Central memory CD8-positive, alpha-beta T cell (primary cell): Measurements from ENCODE around the gene PDE3A.

ENCODE experiments used
- ATAC-seq: fragments of 150-1000 bp; cut with Tn5 transposase; replicated peaks from 2 replicates; pipeline ENCODE4 v1.10.0; 2022; ENCODE audit warnings: mild to moderate bottlenecking, moderate FRiP score, moderate number of reproducible peaks; ENCODE audit not compliant: poor library complexity, severe bottlenecking; ENCODE audit errors: extremely low read depth
- DNase-seq, 2 donors: peaks; one replicate each; pipeline ENCODE4 v3.0.0; 2021; ENCODE audit warnings: low spot score in 2 of 2
- H3K27ac Mint-ChIP-seq: one replicate; pipeline ENCODE4 v1.8.0; 2022; ENCODE audit warnings: low read depth, mild to moderate bottlenecking, moderate library complexity, mixed read lengths
- H3K27me3 Mint-ChIP-seq: one replicate; pipeline ENCODE4 v1.8.0; 2022; ENCODE audit warnings: mixed read lengths
- H3K36me3 Mint-ChIP-seq: one replicate; pipeline ENCODE4 v1.8.0; 2022; ENCODE audit warnings: mild to moderate bottlenecking, moderate library complexity, mixed read lengths; ENCODE audit not compliant: insufficient read depth
- H3K4me1 Mint-ChIP-seq: one replicate; pipeline ENCODE4 v1.8.0; 2022; ENCODE audit warnings: mixed read lengths
- H3K4me3 Mint-ChIP-seq: one replicate; pipeline ENCODE4 v1.8.0; 2022; ENCODE audit warnings: mild to moderate bottlenecking, moderate library complexity, mixed read lengths
- H3K9me3 Mint-ChIP-seq: one replicate; pipeline ENCODE4 v1.8.0; 2022; ENCODE audit warnings: mixed read lengths

The PDE3A gene

DNA sequence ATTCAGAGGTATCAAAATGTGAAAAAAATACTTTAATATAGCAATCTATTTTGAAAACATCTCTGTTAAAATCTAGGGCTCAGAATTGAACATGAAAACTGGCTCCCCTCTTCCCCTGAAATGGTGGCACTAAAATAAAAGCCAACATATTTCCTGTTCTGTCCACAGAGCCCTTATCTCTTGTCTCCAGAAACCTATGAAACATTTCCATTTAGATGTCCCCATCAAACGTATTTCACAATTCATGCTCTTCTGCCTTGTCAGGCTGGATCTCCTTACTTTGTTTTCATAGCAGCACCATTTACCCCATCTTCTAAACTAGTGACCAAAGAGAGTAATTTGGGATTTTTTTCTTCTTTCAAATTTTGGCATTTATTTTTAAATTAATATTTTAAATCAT lies 42.4 kb downstream of the PDE3A start:
- no peaks in the 10 kb centered on the region for H3K4me1 Mint-ChIP-seq

GRCh38 chr12:20411345-20411744 lies 43.0 kb downstream of the PDE3A start:
- no peaks in the 10 kb centered on the region for H3K36me3 Mint-ChIP-seq
- DNase-seq: no peak
- no peaks in the 10 kb centered on the region for H3K9me3 Mint-ChIP-seq
- no peak for ATAC-seq
- H3K4me3 Mint-ChIP-seq: no peak overlapping the region
- no peaks in the 10 kb centered on the region for H3K27me3 Mint-ChIP-seq
- H3K4me1 Mint-ChIP-seq: no peaks in the 10 kb centered on the region
- H3K27ac Mint-ChIP-seq: no peak overlapping the region

More for the DNA sequence above, 42.4 kb downstream of the PDE3A start:
- H3K27me3 Mint-ChIP-seq: no peaks in the 10 kb centered on the region
- DNase-seq (no peak), ATAC-seq (no peak)
- peaks cover 3% of the 10 kb centered on the region for H3K9me3 Mint-ChIP-seq
- H3K27ac Mint-ChIP-seq: no peak overlapping the region
- no peaks in the 10 kb centered on the region for H3K36me3 Mint-ChIP-seq
- H3K4me3 Mint-ChIP-seq: no peak overlapping the region

GRCh38 chr12:20415028-20415427 lies 46.7 kb downstream of the PDE3A start:
- DNase-seq (no peak), ATAC-seq (no peak)
- Mint-ChIP-seq H3K9me3 (no peaks in the 10 kb centered on the region), H3K4me3 (no peak overlapping the region), H3K4me1 (no peaks in the 10 kb centered on the region), H3K27ac (no peak overlapping the region), H3K27me3 (no peaks in the 10 kb centered on the region), H3K36me3 (no peaks in the 10 kb centered on the region)

DNA sequence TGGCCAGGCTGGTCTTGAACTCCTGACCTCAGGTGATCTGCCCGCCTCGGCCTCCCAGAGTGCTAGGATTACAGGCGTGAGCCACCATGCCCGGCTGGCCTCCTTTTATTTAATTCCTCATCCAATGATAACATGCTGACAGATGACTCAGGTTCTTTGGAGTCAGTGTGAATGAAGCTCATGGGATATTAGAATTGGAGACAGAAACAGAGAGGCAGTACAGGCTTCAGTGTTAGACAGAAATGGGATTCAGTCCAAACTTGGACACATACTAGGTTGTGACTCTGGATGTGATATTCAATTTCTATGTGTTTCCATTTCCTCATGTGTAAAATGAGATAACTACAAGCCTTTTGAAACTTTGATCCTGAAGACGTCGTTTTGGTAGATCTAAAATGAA lies 47.3 kb downstream of the PDE3A start:
- H3K27me3 Mint-ChIP-seq: no peaks in the 10 kb centered on the region
- no peaks in the 10 kb centered on the region for H3K9me3 Mint-ChIP-seq
- H3K4me3 Mint-ChIP-seq: no peak overlapping the region
- ATAC-seq (no peak), DNase-seq (no peak)
- H3K36me3 Mint-ChIP-seq: no peaks in the 10 kb centered on the region
- H3K27ac Mint-ChIP-seq: no peak overlapping the region
- H3K4me1 Mint-ChIP-seq: no peaks in the 10 kb centered on the region

DNA sequence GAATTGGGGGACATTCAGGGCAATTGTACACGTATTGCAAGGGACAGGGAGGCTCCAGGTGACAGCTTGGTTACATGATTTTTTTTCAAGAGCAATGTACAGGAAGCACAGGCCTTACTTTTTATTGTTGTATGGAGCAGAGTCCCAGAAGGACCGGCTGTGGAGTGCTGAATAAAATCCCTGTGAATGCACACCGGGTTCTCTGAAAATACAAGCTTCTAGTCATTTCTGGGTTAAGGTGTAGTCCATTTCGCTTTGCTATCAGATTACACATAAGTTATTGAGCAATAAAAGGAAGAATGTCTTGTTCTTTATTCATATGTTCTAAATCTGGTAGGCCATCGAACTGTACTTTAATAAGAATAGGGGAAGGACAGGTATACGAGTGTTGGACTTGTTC lies 52.2 kb downstream of the PDE3A start:
- no peaks in the 10 kb centered on the region for H3K36me3 Mint-ChIP-seq
- H3K4me1 Mint-ChIP-seq: no peaks in the 10 kb centered on the region
- no peak for ATAC-seq

DNA sequence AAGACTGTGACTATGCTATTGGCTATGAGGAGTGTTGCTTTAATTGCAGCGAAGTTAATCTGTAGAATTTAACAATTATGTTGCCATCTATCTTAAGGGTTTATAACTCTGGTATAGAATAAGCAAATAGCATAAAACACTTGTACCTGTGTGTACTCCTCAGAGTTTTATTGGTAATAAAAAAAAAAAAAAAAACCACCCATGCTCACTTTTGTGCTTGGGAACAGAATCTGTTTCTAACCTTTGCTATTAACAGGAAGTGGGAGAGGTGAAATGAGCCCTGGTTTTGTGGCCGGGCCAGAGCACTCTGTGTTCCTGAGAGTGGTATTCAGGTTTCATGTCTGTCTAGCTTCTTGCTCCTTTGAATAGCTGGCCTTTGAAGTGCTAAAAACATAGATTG lies 53.1 kb downstream of the PDE3A start:
- Mint-ChIP-seq H3K9me3 (no peaks in the 10 kb centered on the region), H3K4me3 (no peak overlapping the region)

More for the DNA sequence above, 52.2 kb downstream of the PDE3A start:
- Mint-ChIP-seq H3K27ac (no peak overlapping the region), H3K27me3 (no peaks in the 10 kb centered on the region), H3K4me3 (no peak overlapping the region), H3K9me3 (no peaks in the 10 kb centered on the region)
- no peak for DNase-seq

DNA sequence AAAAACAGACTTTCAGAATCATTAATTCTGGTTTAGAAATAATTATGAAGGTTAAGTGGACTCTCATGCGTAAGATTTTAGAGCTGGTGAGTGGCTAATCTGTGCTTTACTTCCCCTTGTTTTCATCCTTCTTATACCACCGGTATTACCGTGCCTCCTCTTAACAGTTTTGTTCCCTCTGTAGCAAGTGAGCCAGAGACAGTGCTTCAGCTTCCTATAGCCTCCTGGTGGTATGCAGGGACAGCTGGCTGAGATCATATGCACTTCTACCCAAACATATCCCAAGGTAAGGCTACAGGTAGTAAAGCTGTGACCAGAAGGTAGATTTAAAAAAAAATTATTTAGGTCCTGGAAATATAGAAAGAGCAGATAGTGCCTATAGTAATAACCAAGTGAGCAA lies 55.2 kb downstream of the PDE3A start:
- Mint-ChIP-seq H3K9me3 (no peaks in the 10 kb centered on the region), H3K36me3 (no peaks in the 10 kb centered on the region), H3K27ac (no peak overlapping the region), H3K27me3 (no peaks in the 10 kb centered on the region), H3K4me3 (no peak overlapping the region), H3K4me1 (no peaks in the 10 kb centered on the region)
- DNase-seq (no peak), ATAC-seq (no peak)

More for the DNA sequence above, 53.1 kb downstream of the PDE3A start:
- DNase-seq: no peak
- Mint-ChIP-seq H3K36me3 (no peaks in the 10 kb centered on the region), H3K27ac (no peak overlapping the region), H3K27me3 (no peaks in the 10 kb centered on the region), H3K4me1 (no peaks in the 10 kb centered on the region)
- no peak for ATAC-seq

- no peak for ATAC-seq
- H3K9me3 Mint-ChIP-seq: no peaks in the 10 kb centered on the region
- no peaks in the 10 kb centered on the region for H3K4me1 Mint-ChIP-seq
- no peaks in the 10 kb centered on the region for H3K27me3 Mint-ChIP-seq
- no peaks in the 10 kb centered on the region for H3K36me3 Mint-ChIP-seq
- DNase-seq: no peak
- H3K27ac Mint-ChIP-seq: no peak overlapping the region
- H3K4me3 Mint-ChIP-seq: no peak overlapping the region
Observed at GRCh38 chr12:20424841-20425240, 56.5 kb downstream of the PDE3A start.

DNA sequence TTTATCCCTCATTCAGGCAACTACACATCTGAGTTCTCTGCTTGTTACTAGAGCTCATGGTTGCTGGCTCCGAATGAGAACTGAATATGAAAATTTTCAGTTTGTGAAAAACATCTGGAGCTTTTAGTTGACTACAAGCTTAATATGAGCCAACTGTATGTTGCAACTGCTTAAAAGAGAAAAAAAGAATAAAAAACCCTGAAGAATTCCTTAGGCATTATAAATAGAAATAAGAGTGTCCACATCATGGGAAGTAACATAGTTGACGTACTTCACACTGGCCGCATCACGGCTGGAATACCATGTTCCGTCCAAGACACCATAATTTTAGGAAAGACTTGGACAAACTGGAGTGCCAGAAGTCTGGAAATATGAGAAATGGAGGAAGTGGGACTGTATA lies 57.9 kb downstream of the PDE3A start:
- Mint-ChIP-seq H3K4me1 (no peaks in the 10 kb centered on the region), H3K9me3 (no peaks in the 10 kb centered on the region), H3K27me3 (no peaks in the 10 kb centered on the region), H3K36me3 (no peaks in the 10 kb centered on the region), H3K27ac (no peak overlapping the region), H3K4me3 (no peak overlapping the region)
- ATAC-seq (no peak), DNase-seq (no peak)

DNA sequence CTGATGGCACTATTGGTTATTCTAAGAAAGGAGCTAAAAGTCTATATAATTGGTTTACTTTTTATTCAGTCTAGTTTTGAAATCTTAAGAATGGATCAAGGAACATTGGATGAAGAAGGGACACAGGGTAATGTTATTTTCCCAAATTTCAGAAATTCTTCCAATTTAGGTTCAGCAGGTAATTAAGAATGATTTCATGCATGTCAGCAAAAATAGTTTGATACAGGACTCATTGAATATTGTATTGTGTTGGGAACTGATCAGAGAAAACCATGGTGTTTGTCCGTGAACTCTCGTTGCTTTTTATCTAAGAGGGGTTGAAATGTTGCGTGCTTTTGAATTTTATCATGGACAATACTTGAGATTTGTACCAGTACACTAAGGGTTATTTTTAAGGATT lies 58.6 kb downstream of the PDE3A start:
- no peaks in the 10 kb centered on the region for H3K27me3 Mint-ChIP-seq
- H3K4me1 Mint-ChIP-seq: no peaks in the 10 kb centered on the region
- H3K27ac Mint-ChIP-seq: no peak overlapping the region
- DNase-seq (no peak), ATAC-seq (no peak)
- H3K36me3 Mint-ChIP-seq: no peaks in the 10 kb centered on the region
- H3K9me3 Mint-ChIP-seq: no peaks in the 10 kb centered on the region
- no peak overlapping the region for H3K4me3 Mint-ChIP-seq

- Mint-ChIP-seq H3K9me3 (no peaks in the 10 kb centered on the region), H3K36me3 (no peaks in the 10 kb centered on the region), H3K4me1 (no peaks in the 10 kb centered on the region), H3K27ac (no peak overlapping the region), H3K4me3 (no peak overlapping the region), H3K27me3 (no peaks in the 10 kb centered on the region)
- DNase-seq (no peak), ATAC-seq (no peak)
Observed at GRCh38 chr12:20429852-20430251, 61.5 kb downstream of the PDE3A start.

DNA sequence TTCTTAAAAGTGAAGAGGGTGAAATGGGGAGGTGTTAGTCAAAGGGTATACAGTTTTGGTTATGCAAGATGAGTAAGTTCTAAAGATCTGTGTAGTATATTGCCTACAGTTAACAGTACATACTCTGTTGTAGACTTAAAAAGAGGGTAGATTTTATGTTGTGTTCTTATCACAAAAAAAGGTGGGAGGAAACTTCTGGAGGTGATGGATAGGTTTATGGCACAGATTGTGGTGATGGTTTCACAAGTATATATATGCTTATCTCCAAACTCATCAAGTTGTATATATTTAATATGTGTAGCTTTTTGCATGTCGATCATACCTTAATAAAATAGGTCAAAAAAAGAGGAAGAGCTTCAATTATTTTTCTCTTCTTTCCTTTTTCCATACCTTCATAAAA lies 64.0 kb downstream of the PDE3A start:
- Mint-ChIP-seq H3K4me1 (no peaks in the 10 kb centered on the region), H3K27ac (no peak overlapping the region), H3K36me3 (peaks cover 2% of the 10 kb centered on the region), H3K9me3 (no peaks in the 10 kb centered on the region), H3K27me3 (no peaks in the 10 kb centered on the region), H3K4me3 (no peak overlapping the region)
- ATAC-seq: no peak
- no peak for DNase-seq

GRCh38 chr12:20434996-20435395 lies 66.7 kb downstream of the PDE3A start:
- Mint-ChIP-seq H3K4me1 (no peaks in the 10 kb centered on the region), H3K9me3 (no peaks in the 10 kb centered on the region), H3K36me3 (peaks cover 2% of the 10 kb centered on the region), H3K27me3 (no peaks in the 10 kb centered on the region), H3K4me3 (no peak overlapping the region), H3K27ac (no peak overlapping the region)
- DNase-seq (no peak), ATAC-seq (no peak)

GRCh38 chr12:20436316-20436715 lies 68.0 kb downstream of the PDE3A start:
- no peak overlapping the region for H3K4me3 Mint-ChIP-seq
- H3K27ac Mint-ChIP-seq: no peak overlapping the region
- no peaks in the 10 kb centered on the region for H3K9me3 Mint-ChIP-seq
- H3K4me1 Mint-ChIP-seq: no peaks in the 10 kb centered on the region
- ATAC-seq (no peak), DNase-seq (no peak)
- no peaks in the 10 kb centered on the region for H3K27me3 Mint-ChIP-seq
- peaks cover 2% of the 10 kb centered on the region for H3K36me3 Mint-ChIP-seq
